ENCODE measurements around the gene NCOA1.

DNA sequence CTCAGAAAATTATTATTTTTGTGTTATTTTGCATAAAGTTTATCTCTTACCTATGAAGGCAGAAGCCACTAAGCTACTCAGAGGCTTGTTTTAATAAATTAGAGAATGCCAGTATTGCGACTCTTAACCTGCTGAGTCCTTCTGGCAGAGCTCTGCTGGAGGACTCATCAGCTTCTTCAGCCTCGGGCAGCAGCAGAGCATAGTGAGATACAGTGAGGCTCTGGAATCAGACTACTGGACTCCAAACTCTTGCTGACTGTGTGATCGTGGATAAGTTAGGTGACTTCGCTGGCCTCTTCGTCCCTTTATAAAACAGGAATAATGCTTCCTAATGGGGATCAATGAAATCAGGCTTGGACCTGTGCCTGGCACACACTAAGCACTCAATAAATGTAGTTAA, 300.4 kb downstream of the NCOA1 start:
- TF ChIP-seq YY1 (IDR thresholded peaks at IDR 0.05; ENCODE audit: insufficient read depth, insufficient read length) (no peak), SUZ12 (IDR thresholded peaks at IDR 0.05; ENCODE audit: extremely low read depth, insufficient read depth, insufficient read length) (no peak)

Data from NT2/D1 (cell line).